Measurements from ENCODE around the gene PCDH9. TPM values are rescaled to one million over a fixed set of nuclear protein-coding genes. Genes with fewer than 3 reads are reported as not detected.

The PCDH9 gene
- total RNA-seq, 4 donors from 2014 or later, result 5.7 to 12.9 (median 6.8) TPM

DNA sequence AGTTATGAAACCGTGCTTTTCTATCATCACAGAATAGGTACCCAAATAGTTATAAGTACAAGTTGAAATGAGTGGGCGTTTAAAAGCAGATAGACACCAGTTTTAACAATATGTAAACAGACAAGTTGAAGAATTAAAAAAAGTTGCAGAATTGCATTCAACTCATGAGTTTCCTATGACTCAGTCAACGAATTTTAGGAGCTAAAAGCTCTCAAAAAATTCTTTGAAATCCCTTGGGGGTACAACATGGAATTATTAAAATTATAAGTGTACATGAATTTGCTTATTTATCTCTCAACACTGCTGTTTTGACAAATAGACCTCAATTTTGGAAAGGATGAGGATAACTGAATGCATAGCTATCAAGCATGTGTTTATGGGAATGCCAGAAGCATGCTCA, 693.4 kb downstream of the PCDH9 start:
- DNase-seq (ENCODE audit: low spot score) (no peak), ATAC-seq (ENCODE audit: low FRiP score) (no peak)
- TF ChIP-seq, protein P1, sequence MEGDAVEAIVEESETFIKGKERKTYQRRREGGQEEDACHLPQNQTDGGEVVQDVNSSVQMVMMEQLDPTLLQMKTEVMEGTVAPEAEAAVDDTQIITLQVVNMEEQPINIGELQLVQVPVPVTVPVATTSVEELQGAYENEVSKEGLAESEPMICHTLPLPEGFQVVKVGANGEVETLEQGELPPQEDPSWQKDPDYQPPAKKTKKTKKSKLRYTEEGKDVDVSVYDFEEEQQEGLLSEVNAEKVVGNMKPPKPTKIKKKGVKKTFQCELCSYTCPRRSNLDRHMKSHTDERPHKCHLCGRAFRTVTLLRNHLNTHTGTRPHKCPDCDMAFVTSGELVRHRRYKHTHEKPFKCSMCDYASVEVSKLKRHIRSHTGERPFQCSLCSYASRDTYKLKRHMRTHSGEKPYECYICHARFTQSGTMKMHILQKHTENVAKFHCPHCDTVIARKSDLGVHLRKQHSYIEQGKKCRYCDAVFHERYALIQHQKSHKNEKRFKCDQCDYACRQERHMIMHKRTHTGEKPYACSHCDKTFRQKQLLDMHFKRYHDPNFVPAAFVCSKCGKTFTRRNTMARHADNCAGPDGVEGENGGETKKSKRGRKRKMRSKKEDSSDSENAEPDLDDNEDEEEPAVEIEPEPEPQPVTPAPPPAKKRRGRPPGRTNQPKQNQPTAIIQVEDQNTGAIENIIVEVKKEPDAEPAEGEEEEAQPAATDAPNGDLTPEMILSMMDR (IDR thresholded peaks at IDR 0.05), result no peak

DNA sequence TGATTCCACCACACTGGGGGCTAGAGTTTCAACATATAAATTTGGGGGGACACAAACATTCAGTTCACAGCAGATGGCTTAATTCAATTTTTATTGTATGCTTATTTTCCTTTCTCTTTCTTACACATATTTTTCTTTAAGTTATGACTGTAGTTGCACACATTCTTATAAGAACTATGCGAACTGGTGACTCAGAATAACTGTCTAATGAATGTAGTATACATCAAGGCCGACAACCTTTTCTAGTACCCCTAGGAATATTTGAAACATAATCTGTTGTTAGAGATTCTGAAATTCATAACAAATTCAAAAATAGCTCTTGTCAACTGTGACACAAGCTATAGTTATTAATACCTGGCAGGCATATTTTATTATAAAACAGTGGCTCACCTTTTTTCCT, 695.6 kb downstream of the PCDH9 start:
- ATAC-seq (ENCODE audit: low FRiP score) (no peak), DNase-seq (ENCODE audit: low spot score) (no peak)
- TF ChIP-seq, protein P1 (IDR thresholded peaks at IDR 0.05), result no peak

DNA sequence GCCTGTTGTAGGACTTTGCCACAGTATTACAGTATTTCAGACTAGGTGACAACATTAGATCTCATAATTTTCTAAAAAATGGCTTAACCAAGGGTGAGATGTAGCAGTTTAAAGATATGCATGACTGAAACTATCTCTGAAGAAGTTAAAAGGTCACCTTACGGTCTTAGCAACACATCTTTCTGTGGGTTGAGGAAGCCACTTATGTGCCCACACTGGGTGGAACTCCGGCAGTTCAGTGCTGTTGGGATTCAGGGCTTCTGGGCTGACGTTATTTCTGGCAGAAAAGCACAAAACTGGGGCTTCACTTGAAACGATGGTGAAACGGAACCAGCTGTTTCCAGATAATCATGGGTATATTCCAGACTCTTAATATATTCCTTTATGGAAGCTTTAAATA, 697.3 kb downstream of the PCDH9 start:
- TF ChIP-seq, protein P1 (IDR thresholded peaks at IDR 0.05), result no peak
- ATAC-seq (ENCODE audit: low FRiP score) (no peak), DNase-seq (ENCODE audit: low spot score) (no peak)

DNA sequence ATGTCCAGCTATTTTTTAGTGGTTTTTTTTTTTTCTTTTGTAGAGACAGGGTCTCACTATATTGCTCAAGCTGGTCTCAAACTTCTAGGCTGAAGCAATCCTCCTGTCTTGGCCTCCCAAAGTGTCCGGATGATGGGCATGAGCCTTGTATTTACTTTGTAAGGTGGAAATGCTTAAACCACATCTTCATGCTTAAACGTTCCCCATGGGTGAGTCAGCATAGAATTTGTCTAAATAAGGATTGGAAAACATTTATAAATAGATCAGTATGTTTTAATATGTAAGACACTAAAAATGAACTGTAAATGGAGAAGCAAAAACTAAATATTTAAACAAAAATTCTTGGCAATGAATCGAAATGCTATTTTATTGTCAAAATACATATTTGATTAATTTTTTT, 698.0 kb downstream of the PCDH9 start:
- no peak for ATAC-seq (ENCODE audit: low FRiP score)
- DNase-seq (ENCODE audit: low spot score), result no peak
- TF ChIP-seq, protein P1 (IDR thresholded peaks at IDR 0.05), result no peak

DNA sequence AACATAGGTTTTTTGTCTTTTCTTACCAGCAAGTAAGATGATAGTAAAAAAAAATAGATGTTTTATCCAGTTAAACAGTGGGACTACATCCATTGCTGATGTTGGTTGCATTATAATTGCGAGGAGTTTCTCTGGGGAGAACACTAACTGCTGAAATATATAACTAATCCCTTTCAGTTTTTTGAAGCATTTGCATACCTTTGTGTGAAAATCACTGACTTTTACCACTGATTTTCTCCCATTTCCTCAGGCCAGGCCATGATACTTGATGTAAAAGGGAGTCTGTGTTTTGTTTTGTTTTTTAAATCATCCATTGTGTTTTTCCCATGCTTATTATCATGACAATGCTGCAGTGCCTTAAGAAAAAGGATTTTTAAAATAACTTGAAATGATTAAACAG, 699.5 kb downstream of the PCDH9 start:
- DNase-seq (ENCODE audit: low spot score) (no peak), ATAC-seq (ENCODE audit: low FRiP score) (no peak)
- TF ChIP-seq, protein P1 (IDR thresholded peaks at IDR 0.05), result no peak

DNA sequence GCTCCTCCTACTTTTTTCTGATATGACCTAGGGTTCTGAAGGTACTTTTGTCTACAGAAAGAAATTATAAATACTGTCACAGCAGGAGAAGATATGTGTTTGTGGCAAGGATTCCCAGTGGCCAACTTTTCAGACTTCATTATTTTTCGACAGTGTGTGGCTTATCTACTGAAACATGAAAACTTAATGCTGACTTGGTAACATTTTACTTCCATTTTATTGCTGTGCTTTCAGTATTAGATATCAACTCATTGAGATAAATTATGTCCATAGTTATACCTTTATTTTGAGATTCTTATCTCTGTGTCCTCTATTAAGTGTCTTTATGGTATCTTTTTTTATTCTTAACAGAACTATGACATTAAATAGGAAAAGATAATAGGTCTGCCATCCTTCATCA, 700.0 kb downstream of the PCDH9 start:
- no peak for DNase-seq (ENCODE audit: low spot score)
- TF ChIP-seq, protein P1 (IDR thresholded peaks at IDR 0.05), result no peak
- ATAC-seq (ENCODE audit: low FRiP score), result no peak

DNA sequence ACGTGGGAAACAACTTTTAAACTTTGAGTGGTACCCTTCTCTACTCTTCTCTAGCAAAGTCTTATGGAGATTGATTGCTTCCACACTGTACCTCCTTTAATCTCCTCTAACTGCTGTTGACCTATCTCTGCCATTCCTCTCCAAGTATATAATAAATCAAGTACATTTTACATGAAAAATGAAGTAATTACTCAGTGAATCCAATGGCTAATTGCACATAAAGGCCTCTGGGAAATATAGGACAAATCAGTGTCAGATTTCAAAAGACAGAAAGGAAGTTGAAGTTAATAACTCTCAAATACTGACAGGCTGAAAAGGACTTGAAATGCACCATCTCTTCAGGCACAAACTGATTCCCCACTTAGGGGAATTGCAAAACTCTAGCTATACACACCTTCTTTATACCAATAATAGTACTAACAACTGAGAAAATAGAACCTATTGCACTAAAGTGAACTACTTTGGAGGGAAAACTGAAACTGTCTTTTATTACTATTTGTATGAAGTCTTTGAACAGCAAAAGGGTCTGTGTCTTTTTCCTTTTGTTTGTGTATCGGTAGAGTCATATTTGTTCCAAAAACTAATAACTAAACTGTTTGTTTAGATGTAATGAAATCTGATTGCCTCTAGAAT, 701.1 kb downstream of the PCDH9 start:
- TF ChIP-seq, protein P1 (IDR thresholded peaks at IDR 0.05), result no peak
- DNase-seq (ENCODE audit: low spot score) (no peak), ATAC-seq (ENCODE audit: low FRiP score) (no peak)

Measured in omental fat pad (tissue), 4 donors.